SK-N-MC (cell line): ENCODE measurements around the gene SIM1.

Source experiments
- DNase-seq: peaks from one replicate; pipeline ENCODE4 v3.0.0-alpha.2; 2011; ENCODE audit warnings: low read depth, low spot score
- H3K27ac ChIP-seq: fragments of 200-600 bp; sonication (generic); 2 replicates; pipeline ENCODE4 v1.5.1; 2016; ENCODE audit warnings: mixed run types
- H3K36me3 ChIP-seq: fragments of 200-600 bp; sonication (generic); 2 replicates; pipeline ENCODE4 v1.6.1; 2017; ENCODE audit warnings: antibody characterized with exemption, low read length, mixed read lengths; ENCODE audit not compliant: insufficient read depth
- H3K4me3 ChIP-seq: fragments of 200-600 bp; sonication (generic); 2 replicates; pipeline ENCODE4 v1.5.1; 2016
- H3K9ac ChIP-seq: fragments of 200-600 bp; sonication (generic); 2 replicates; pipeline ENCODE4 v1.8.0; 2017; ENCODE audit warnings: mixed run types, mixed read lengths; ENCODE audit not compliant: insufficient read length
- H3K9me3 ChIP-seq: fragments of 200-600 bp; sonication (generic); 2 replicates; pipeline ENCODE4 v1.6.1; 2017; ENCODE audit warnings: low read depth, mild to moderate bottlenecking, antibody characterized with exemption, low read length, moderate library complexity, mixed read lengths
- EZH2 ChIP-seq: fragments of 200-600 bp; sonication (generic); IDR thresholded peaks from one replicate; pipeline ENCODE4 v1.6.1; 2017; ENCODE audit warnings: antibody characterized with exemption
- FOXP2 ChIP-seq: optimal IDR thresholded peaks from 2 replicates; pipeline ENCODE3; 2011; ENCODE audit warnings: mild to moderate bottlenecking, moderate library complexity; ENCODE audit not compliant: insufficient read depth; ENCODE audit errors: extremely low read length, control extremely low read depth
- POLR2AphosphoS5 ChIP-seq: IDR thresholded peaks from 2 replicates; pipeline ENCODE4 v1.6.1; 2012; ENCODE audit warnings: mild to moderate bottlenecking, low read depth, low read length, borderline replicate concordance

The SIM1 gene

GRCh38 chr6:100454551-100455229, 10.0 kb downstream of the SIM1 start:
- H3K9me3 ChIP-seq: no peaks in the 10 kb centered on the region

GRCh38 chr6:100453701-100454521, 10.8 kb downstream of the SIM1 start:
- Histone ChIP-seq H3K27ac (no peak overlapping the region), H3K4me3 (no peak overlapping the region), H3K9ac (no peak overlapping the region), H3K36me3 (no peaks in the 10 kb centered on the region), H3K9me3 (no peaks in the 10 kb centered on the region)
- DNase-seq: no peak
- TF ChIP-seq POLR2AphosphoS5 (no peak), EZH2 (no peak), FOXP2 (no peak)

More at GRCh38 chr6:100454551-100455229, 10.0 kb downstream of the SIM1 start:
- no peak for DNase-seq
- TF ChIP-seq EZH2 (no peak), POLR2AphosphoS5 (no peak), FOXP2 (no peak)
- H3K4me3 ChIP-seq: no peak overlapping the region
- no peak overlapping the region for H3K9ac ChIP-seq
- H3K27ac ChIP-seq: no peak overlapping the region
- no peaks in the 10 kb centered on the region for H3K36me3 ChIP-seq

- TF ChIP-seq FOXP2: no peak
- no peak for TF ChIP-seq EZH2
- Histone ChIP-seq H3K36me3 (no peaks in the 10 kb centered on the region), H3K27ac (no peak overlapping the region), H3K9me3 (no peaks in the 10 kb centered on the region), H3K4me3 (no peak overlapping the region), H3K9ac (no peak overlapping the region)
- DNase-seq: no peak
Observed at GRCh38 chr6:100452998-100453397, 11.7 kb downstream of the SIM1 start.

GRCh38 chr6:100451577-100451976, 13.1 kb downstream of the SIM1 start:
- H3K9ac ChIP-seq: no peak overlapping the region
- H3K4me3 ChIP-seq: no peak overlapping the region
- no peak overlapping the region for H3K27ac ChIP-seq
- TF ChIP-seq POLR2AphosphoS5: no peak
- H3K9me3 ChIP-seq: no peaks in the 10 kb centered on the region
- DNase-seq: no peak
- H3K36me3 ChIP-seq: no peaks in the 10 kb centered on the region

GRCh38 chr6:100449239-100449691, 15.5 kb downstream of the SIM1 start:
- no peak overlapping the region for H3K27ac ChIP-seq
- no peak for TF ChIP-seq POLR2AphosphoS5
- no peak overlapping the region for H3K4me3 ChIP-seq
- no peaks in the 10 kb centered on the region for H3K36me3 ChIP-seq
- H3K9ac ChIP-seq: no peak overlapping the region
- no peaks in the 10 kb centered on the region for H3K9me3 ChIP-seq
- DNase-seq: no peak

GRCh38 chr6:100447900-100448748, 16.6 kb downstream of the SIM1 start:
- TF ChIP-seq FOXP2 (no peak), EZH2 (no peak), POLR2AphosphoS5 (no peak)
- DNase-seq: no peak
- Histone ChIP-seq H3K27ac (no peak overlapping the region), H3K36me3 (no peaks in the 10 kb centered on the region), H3K4me3 (no peak overlapping the region), H3K9ac (no peak overlapping the region), H3K9me3 (no peaks in the 10 kb centered on the region)

- Histone ChIP-seq H3K9ac (no peak overlapping the region), H3K27ac (no peak overlapping the region), H3K9me3 (no peaks in the 10 kb centered on the region), H3K4me3 (no peak overlapping the region), H3K36me3 (no peaks in the 10 kb centered on the region)
- TF ChIP-seq POLR2AphosphoS5: no peak
- no peak for TF ChIP-seq FOXP2
- TF ChIP-seq EZH2: no peak
- DNase-seq: no peak
Observed at GRCh38 chr6:100447081-100447899, 17.4 kb downstream of the SIM1 start.
